ENCODE measurements around the gene THADA.
A peak's percentile ranks its signal among the peaks of the same experiment; 100 is the strongest.

The THADA gene

GRCh38 chr2:43216629-43217028, 379.2 kb downstream of the THADA start:
- DNase-seq (ENCODE audit: low read depth in 1 of 2, low spot score in 1 of 2), result no peak
- TF ChIP-seq SPI1 (IDR thresholded peaks at IDR 0.05; ENCODE audit: borderline replicate concordance, low read depth) (no peak), REST (IDR thresholded peaks at IDR 0.05; ENCODE audit: insufficient replicate concordance, low read depth) (no peak), GABPA (IDR thresholded peaks at IDR 0.05; ENCODE audit: low read depth) (no peak), POLR2AphosphoS5 (IDR thresholded peaks at IDR 0.05; ENCODE audit: low read depth) (no peak)
- TF ChIP-seq, protein P1, sequence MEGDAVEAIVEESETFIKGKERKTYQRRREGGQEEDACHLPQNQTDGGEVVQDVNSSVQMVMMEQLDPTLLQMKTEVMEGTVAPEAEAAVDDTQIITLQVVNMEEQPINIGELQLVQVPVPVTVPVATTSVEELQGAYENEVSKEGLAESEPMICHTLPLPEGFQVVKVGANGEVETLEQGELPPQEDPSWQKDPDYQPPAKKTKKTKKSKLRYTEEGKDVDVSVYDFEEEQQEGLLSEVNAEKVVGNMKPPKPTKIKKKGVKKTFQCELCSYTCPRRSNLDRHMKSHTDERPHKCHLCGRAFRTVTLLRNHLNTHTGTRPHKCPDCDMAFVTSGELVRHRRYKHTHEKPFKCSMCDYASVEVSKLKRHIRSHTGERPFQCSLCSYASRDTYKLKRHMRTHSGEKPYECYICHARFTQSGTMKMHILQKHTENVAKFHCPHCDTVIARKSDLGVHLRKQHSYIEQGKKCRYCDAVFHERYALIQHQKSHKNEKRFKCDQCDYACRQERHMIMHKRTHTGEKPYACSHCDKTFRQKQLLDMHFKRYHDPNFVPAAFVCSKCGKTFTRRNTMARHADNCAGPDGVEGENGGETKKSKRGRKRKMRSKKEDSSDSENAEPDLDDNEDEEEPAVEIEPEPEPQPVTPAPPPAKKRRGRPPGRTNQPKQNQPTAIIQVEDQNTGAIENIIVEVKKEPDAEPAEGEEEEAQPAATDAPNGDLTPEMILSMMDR (IDR thresholded peaks at IDR 0.05; ENCODE audit: insufficient read depth, low read length), result no peak
- H3K27ac ChIP-seq (replicated peaks), result no peak overlapping the region
- no peak overlapping the region for H3K4me3 ChIP-seq (replicated peaks; ENCODE audit: insufficient read depth, low read length)
- H3K27me3 ChIP-seq (ENCODE audit: insufficient read depth, poor library complexity, severe bottlenecking), result no peaks in the 10 kb centered on the region

- H3K27ac ChIP-seq (replicated peaks), result no peak overlapping the region
- no peak overlapping the region for H3K4me3 ChIP-seq (replicated peaks; ENCODE audit: insufficient read depth, low read length)
- DNase-seq (ENCODE audit: low read depth in 1 of 2, low spot score in 1 of 2), result no peak
- TF ChIP-seq POLR2AphosphoS5 (IDR thresholded peaks at IDR 0.05; ENCODE audit: low read depth), result no peak
- no peak for TF ChIP-seq SPI1 (IDR thresholded peaks at IDR 0.05; ENCODE audit: borderline replicate concordance, low read depth)
- TF ChIP-seq REST (IDR thresholded peaks at IDR 0.05; ENCODE audit: insufficient replicate concordance, low read depth), result no peak
- TF ChIP-seq, protein P1 (IDR thresholded peaks at IDR 0.05; ENCODE audit: insufficient read depth, low read length), result no peak
- TF ChIP-seq GABPA (IDR thresholded peaks at IDR 0.05; ENCODE audit: low read depth), result no peak
- H3K27me3 ChIP-seq (ENCODE audit: insufficient read depth, poor library complexity, severe bottlenecking), result no peaks in the 10 kb centered on the region
These were observed 380.1 kb downstream of the THADA start for GRCh38 chr2:43215673-43216255.

DNA sequence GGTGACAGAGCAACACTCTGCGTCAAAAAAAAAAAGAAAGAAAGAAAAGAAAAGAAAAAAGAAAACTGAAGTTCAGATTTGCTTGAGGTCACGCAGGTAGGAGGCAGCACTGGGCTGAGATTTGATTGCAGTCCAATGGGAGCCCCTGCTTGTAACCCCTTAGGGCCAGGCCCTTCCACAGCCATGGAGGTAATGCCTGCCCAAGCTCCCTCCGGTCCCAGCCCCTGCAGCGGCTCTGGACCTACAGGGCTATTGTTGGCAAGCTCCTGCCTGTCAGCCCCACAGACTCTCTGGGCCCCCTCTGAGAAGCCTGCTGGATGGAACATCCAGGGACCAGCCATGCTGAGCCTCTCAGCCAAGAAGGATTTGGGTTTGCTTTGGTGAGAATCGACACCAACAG, 381.6 kb downstream of the THADA start:
- no peak for TF ChIP-seq GABPA (IDR thresholded peaks at IDR 0.05; ENCODE audit: low read depth)
- no peak for TF ChIP-seq POLR2AphosphoS5 (IDR thresholded peaks at IDR 0.05; ENCODE audit: low read depth)
- TF ChIP-seq SPI1 (IDR thresholded peaks at IDR 0.05; ENCODE audit: borderline replicate concordance, low read depth), result no peak
- TF ChIP-seq, protein P1 (IDR thresholded peaks at IDR 0.05; ENCODE audit: insufficient read depth, low read length), result no peak
- TF ChIP-seq REST (IDR thresholded peaks at IDR 0.05; ENCODE audit: insufficient replicate concordance, low read depth), result no peak
- H3K27ac ChIP-seq (replicated peaks), result peak overlapping the region; percentile 91
- no peaks in the 10 kb centered on the region for H3K27me3 ChIP-seq (ENCODE audit: insufficient read depth, poor library complexity, severe bottlenecking)
- no peak for DNase-seq (ENCODE audit: low read depth in 1 of 2, low spot score in 1 of 2)
- H3K4me3 ChIP-seq (replicated peaks; ENCODE audit: insufficient read depth, low read length), result no peak overlapping the region

Data from HL-60 (cell line).